Bladder microvascular endothelial cell (primary cell): ENCODE data around the gene GATAD2B. TPM values are rescaled to one million over a fixed set of nuclear protein-coding genes. Genes with fewer than 3 reads are reported as not detected.

Experiments used
- total RNA-seq: library from RNA; depleted of rRNA; stranded (reverse); fragments of >200 nt; gene quantifications from 2 replicates; pipeline ENCODE4 v1.2.3, GENCODE V29; 2014

Gene GATAD2B
- total RNA-seq, result 3.6 and 9.8 TPM in 2 replicates

DNA sequence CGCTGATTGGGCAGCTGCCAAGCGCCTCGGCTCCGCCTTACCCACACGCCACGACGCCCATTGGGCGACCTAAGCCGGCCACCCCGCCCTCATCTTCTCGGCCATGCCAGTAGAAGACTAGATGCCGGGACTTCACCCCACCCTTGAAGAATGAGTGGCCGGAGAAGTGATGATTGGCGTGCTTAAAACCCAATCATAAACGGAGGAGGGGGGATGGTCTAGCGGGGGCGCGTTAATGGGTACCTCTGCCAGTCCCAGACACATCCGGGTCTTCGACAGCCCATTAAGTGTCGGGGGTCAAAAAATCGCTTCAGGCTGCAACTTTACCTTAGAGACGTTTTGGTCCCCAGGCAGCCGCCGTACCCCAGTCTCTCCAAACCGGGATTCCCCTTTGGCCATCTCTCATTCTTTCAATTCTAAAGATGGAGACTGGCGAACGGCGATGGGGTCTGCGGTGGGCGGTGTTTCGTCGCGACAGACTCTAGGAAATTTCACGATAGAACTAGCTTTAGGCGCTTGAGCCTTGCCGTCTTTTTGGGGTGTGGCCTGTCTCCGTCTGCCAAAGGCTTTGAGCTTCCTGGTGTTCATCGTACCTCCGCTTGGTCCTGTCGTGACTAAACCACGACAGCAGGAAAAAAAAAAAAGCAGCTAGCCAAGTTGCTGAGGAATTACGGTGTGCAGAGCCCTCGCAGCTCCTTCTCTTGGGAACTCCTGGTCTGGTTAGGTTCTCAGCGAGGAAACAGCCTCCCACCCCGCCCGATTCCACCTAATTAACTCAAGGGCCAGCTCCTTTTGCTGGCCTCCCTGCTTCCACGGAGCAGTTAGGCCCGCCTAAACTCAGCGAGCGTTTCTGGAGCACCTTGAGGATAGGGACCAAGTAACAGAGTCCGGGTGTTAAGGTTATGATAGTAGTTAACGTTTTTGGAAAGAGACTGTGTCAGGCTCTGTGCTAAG is at the start of gene GATAD2B:
GATAD2B (minus strand) TSS at position 1 of the 954 bp plus-strand sequence. CDS start 94,625 bp downstream, outside the sequence.

DNA sequence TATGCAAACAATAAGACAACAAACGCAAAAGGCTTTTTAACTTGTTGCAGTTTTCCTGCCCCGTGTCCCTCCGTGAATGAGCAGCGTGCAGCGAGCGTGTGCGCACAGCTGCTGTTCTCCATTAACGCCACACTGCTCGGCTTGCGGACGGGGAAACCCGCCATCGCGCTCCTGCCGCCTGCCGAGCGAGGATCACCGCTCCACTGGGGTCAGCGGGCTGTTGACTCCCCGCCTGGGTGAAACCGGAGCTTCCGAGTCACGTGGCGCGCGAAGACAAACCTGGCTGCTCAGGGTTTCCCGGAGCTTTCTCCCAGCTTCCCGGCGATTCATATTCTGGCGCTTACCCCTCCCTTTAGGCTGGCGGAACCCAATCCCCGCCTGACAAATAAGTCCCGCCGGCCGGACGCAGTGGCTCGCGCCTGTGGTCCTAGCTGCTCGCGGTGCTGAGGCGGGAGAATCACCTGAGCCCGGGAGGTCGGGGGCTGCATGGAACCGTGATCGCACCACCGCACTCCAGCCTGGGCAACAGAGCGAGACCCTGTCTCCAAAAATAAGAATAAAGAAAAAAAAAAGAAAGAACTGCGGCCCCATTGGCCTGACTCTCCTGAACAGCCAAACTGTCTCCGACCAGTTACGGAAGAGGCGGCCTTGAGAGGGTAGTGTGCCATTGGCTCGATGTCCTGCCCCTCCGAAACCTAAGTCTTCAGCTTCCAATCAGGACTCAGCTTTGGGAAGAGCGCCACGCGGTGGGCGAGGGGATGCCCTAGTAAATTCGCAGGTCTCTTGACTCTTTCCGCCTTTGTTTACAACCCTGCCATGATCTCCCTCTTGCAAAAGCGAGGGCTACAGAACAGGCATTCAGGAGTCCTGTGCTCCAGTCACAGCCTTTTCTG is 44.6 kb upstream of the GATAD2B start, which contains the start of gene CREB3L4:
CREB3L4 (plus strand) TSS at position 796 of the 893 bp plus-strand sequence. CDS start 624 bp downstream, outside the sequence.

DNA sequence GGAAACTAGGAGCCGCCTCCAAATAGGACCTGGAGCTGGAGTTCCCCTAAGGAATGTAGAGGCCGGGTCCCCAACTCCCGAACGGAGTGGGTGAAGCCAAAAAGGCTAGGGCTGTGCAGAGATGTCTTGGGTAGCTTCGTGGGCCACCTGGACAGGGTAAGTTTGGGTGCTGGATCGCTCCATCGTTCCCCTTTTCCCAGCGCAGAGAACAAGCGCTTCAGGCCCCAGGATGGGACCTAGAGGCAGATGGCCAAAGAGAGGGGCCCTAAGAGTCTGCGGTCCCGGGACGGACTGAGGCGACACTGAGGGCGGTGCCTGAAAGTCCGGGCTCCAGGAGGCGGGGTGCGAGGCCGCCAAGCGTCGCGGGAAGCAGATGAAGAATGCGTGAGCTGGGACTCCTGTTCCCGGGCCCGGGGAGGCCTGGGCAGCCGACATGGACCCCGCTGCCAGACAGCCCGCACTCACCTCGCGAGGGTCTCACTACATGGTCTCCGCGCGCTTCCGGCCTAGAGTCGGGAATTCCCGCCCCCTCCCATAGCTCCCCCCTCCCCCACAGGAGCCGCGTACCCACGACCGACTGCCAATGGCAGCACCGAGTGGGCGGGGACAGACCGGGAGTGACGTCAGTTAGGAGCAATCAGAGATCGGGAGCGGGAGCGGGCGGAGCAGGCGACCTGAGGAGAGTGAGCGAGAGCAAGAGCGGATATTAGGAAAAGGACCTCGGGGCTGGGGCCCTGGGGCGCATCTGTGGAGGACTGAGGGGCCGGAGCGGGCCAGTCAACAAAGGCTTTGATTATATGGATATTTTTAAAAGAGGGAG is 40.5 kb upstream of the GATAD2B start, which contains the start of gene SLC39A1:
SLC39A1 (minus strand) TSS at position 508 of the 820 bp plus-strand sequence. CDS start 822 bp downstream, outside the sequence.

DNA sequence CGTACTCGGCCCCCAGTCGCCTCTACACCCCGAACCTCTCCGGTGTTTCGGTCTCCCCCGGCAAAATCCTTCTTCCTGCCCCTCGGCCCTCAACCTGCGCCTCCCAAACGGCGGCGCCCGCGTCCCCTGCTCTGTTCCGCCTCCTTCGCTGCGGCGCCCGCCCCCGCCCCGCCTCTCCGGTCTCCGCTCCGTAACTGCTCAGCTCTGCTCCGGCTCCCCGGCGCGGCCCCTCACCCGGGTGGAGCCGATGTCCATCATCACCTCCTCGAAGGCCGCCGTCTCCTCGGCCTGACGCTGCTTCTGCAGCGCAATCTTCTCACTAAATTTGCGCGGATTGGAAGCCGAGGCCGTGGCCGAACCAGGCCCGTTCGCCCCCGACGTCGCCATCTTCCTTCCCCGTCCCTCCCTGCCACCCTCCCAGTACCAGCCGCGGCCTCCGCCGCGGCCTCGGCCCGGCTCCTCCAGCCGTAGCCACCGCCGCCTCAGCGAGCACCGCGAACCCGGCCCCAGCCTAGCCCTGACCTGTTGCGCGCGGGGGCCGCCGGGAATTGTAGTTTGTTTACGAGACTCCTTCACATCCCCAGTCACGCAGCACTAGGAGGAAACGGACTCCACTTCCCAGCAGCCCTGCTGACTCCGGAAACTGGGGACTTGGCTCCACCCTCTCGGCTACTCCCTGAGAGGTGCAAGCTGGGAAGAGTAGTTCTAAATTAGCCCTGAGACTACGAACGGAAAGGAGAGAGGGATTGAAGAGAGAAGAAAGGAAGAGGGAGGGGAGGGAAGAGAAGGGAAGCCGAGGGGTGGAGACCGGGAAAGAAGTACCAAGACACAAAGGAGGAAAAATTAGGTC is 35.6 kb upstream of the GATAD2B start, which contains the start of gene CRTC2:
CRTC2 (minus strand) TSS at position 502 of the 850 bp plus-strand sequence; CDS start at position 387, 115 bp downstream.

DNA sequence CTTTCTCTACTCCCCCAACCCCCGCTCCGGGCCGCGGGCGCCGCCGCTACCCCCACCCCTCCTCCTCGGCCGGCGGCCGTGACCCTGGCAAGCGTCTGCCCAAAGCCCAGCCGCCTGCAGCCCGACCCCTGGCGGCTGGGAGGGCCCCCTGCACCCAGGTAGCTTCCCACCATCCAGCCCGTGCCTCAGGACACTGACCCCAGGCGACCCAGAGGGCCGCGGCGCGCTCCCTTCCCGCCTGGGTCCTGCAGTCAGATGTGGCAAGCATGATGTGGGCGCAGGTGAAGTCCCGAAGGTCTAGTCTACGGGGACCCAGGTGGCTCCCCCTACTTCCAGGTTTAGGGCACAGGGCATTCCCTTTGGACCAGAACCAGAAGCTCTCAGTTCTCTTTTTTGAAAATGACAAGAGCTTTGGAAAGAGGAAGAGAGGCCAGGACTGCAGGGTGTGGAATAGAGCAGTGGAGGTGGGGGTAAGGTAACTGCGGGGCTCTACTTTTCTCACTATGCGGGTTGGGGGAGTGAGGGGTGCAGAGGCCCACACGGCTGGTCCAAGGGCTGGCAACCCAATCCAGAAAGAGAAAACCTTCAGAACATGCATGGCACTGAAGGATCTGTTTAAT is 24.0 kb upstream of the GATAD2B start, which contains the start of gene DENND4B:
DENND4B (minus strand) TSS at position 97 of the 620 bp plus-strand sequence. CDS start 2,344 bp downstream, outside the sequence.

DNA sequence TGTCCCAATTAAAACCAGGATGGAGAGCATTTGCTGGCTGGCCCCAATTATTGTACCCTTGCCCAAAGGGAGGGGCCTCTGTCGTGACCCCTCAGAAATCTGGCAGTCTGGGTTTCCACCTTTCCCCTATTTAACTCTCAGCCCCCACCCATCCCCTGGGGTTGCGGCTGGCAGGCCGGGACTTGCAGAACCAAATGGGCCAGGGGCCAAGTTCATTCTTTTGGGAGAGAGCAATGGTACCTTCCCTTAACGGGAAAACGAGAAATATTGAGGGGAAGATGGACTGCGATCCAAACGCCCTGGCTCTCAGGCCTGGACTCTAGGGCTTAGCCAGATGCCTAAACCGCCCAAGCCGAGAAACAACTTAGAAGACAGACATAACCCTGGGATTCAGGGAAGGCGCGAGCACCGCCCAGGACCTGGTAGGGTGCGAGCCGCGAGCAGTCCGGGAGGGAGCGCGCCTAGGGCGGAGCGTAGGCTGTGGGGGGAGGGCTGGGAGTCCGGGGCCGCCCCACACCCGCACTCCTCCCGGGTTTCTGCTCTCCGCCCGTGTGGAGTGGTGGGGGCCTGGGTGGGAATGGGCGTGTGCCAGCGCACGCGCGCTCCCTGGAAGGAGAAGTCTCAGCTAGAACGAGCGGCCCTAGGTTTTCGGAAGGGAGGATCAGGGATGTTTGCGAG is 147.9 kb downstream of the GATAD2B start, which contains the start of gene SLC27A3:
SLC27A3 (plus strand) TSS at position 628 of the 678 bp plus-strand sequence. CDS start 91 bp downstream, outside the sequence.

Other genes starting within 250 kb of the GATAD2B start
- gene NPR1, start 244.3 kb downstream of the GATAD2B start, total RNA-seq, result 19.4 and 30.6 TPM in 2 replicates
- 22.0 and 41.3 TPM in 2 replicates for gene INTS3, start 194.9 kb downstream of the GATAD2B start, total RNA-seq
- 19.4 and 29.0 TPM in 2 replicates for gene SLC27A3, start 147.6 kb downstream of the GATAD2B start, total RNA-seq
- 9.1 and 25.8 TPM in 2 replicates for gene DENND4B, start 23.7 kb upstream of the GATAD2B start, total RNA-seq
- 5.0 and 7.9 TPM in 2 replicates for gene CRTC2, start 35.6 kb upstream of the GATAD2B start, total RNA-seq
- 87.4 and 114 TPM in 2 replicates for gene SLC39A1, start 40.6 kb upstream of the GATAD2B start, total RNA-seq
- 6.5 and 8.3 TPM in 2 replicates for gene CREB3L4, start 44.9 kb upstream of the GATAD2B start, total RNA-seq
- 73.7 and 78.2 TPM in 2 replicates for gene JTB, start 54.7 kb upstream of the GATAD2B start, total RNA-seq
- gene RAB13, start 63.4 kb upstream of the GATAD2B start, total RNA-seq, result 48.4 and 87.2 TPM in 2 replicates
- 596 and 1,367 TPM in 2 replicates for gene RPS27, start 67.8 kb upstream of the GATAD2B start, total RNA-seq
- gene NUP210L, start 232.1 kb upstream of the GATAD2B start, total RNA-seq, result 0.06 and 0.16 TPM in 2 replicates